ENCODE measurements around the gene MANSC1. TPM values are rescaled to one million over a fixed set of nuclear protein-coding genes. Genes with fewer than 3 reads are reported as not detected.
"Not testable (repeated sequence)": the region's sequence is repeated elsewhere in the genome, so short reads cannot be mapped to it uniquely, and the experiment has no call there.

Gene MANSC1
- total RNA-seq, 1 experiment from 2014 or later, result 9.1 TPM

DNA sequence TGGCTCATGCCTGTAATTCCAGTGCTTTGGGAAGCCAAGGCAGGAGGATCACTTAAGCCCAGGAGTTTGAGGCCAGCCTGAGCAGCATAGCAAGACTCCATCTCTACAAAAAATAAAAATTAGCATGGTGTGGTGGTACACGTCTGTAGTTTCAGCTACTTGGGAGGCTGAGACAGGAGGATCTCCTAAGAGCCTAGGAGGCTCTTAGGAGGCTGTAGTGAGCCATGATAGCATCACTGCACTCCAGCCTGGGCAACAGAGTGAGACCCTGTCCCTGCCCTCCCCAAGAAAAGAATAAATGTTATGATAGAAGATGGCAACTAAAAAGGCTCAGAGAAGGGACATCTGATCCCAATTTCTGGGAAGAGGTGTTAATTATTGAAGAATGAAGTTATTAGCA is 3.2 kb upstream of the MANSC1 start:
- H3K79me1 ChIP-seq (ENCODE audit: insufficient read depth, low read depth, low read length, poor library complexity, severe bottlenecking), result no peaks in the 10 kb centered on the region
- H3K4ac ChIP-seq (ENCODE audit: low read depth, low read length), result no peak overlapping the region
- no peak overlapping the region for H2AFZ ChIP-seq (ENCODE audit: low read length)
- no peaks in the 10 kb centered on the region for H4K20me1 ChIP-seq (ENCODE audit: control insufficient read depth, insufficient read depth, insufficient read length)
- H3K79me2 ChIP-seq (ENCODE audit: insufficient read depth, low read length), result no peaks in the 10 kb centered on the region
- H3K4me1 ChIP-seq (ENCODE audit: insufficient read depth, low read length), result no peaks in the 10 kb centered on the region
- no peak overlapping the region for H3K9ac ChIP-seq (ENCODE audit: extremely low read depth, insufficient read length, low read length)
- H3K27me3 Mint-ChIP-seq (ENCODE audit: low read depth), result peaks cover 1% of the 10 kb centered on the region; the same call in 1 of the 2 replicates
- H4K8ac ChIP-seq (replicated peaks; ENCODE audit: insufficient read length, low read depth, low read length), result no peak overlapping the region
- H3K36me3 Mint-ChIP-seq (ENCODE audit: insufficient read depth in 1 of 3, low read depth in 3 of 3), result no peaks in the 10 kb centered on the region; a peak in 1 of 7 replicates
- H3K27ac Mint-ChIP-seq, result peak overlapping the region in 2 of 3 experiments; percentile 15 to 43; a peak in 2 of 7 replicates
- no peak overlapping the region for H4K5ac ChIP-seq (ENCODE audit: insufficient read length, low read depth, low read length)
- H2BK120ac ChIP-seq (ENCODE audit: low read depth, low read length, poor library complexity, severe bottlenecking), result no peak overlapping the region
- no peak overlapping the region for H2BK5ac ChIP-seq (ENCODE audit: insufficient read length, low read length)
- H3K4me3 Mint-ChIP-seq, result no peak overlapping the region
- H3T11ph ChIP-seq (ENCODE audit: low read length), result no peak overlapping the region
- H2BK20ac ChIP-seq (ENCODE audit: low read depth, low read length, poor library complexity, severe bottlenecking), result no peak overlapping the region
- no peak overlapping the region for H2AK5ac ChIP-seq (ENCODE audit: insufficient read length, low read length)
- H3K18ac ChIP-seq (ENCODE audit: insufficient read length, low read depth, low read length), result no peak overlapping the region
- no peaks in the 10 kb centered on the region; a peak in 1 of 5 replicates for H3K9me3 Mint-ChIP-seq
- H3K4me2 ChIP-seq (ENCODE audit: insufficient read depth, insufficient read length, low read length), result no peak overlapping the region
- TF ChIP-seq, protein P1, sequence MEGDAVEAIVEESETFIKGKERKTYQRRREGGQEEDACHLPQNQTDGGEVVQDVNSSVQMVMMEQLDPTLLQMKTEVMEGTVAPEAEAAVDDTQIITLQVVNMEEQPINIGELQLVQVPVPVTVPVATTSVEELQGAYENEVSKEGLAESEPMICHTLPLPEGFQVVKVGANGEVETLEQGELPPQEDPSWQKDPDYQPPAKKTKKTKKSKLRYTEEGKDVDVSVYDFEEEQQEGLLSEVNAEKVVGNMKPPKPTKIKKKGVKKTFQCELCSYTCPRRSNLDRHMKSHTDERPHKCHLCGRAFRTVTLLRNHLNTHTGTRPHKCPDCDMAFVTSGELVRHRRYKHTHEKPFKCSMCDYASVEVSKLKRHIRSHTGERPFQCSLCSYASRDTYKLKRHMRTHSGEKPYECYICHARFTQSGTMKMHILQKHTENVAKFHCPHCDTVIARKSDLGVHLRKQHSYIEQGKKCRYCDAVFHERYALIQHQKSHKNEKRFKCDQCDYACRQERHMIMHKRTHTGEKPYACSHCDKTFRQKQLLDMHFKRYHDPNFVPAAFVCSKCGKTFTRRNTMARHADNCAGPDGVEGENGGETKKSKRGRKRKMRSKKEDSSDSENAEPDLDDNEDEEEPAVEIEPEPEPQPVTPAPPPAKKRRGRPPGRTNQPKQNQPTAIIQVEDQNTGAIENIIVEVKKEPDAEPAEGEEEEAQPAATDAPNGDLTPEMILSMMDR (conservative IDR thresholded peaks at IDR 0.05), result no peak
- peaks cover 36 to 47% of the 10 kb centered on the region in 2 experiments for H3K4me1 Mint-ChIP-seq
- WGBS (ENCODE audit: extremely low coverage, insufficient read length, low lambda C conversion rate), result no CpG with 5 or more reads among the region's 1 CpG
- no peak overlapping the region for H3K23ac ChIP-seq (ENCODE audit: insufficient read length, low read depth, low read length)
- H3K27ac ChIP-seq (ENCODE audit: insufficient read length, low read depth, low read length), result no peak overlapping the region
- H4K91ac ChIP-seq (ENCODE audit: insufficient read length, low read depth, low read length), result no peak overlapping the region
- H3K56ac ChIP-seq (ENCODE audit: insufficient read length, low read depth, low read length), result no peak overlapping the region
- no peak overlapping the region for H2BK15ac ChIP-seq (ENCODE audit: low read depth, low read length)
- no peak for DNase-seq
- no peaks in the 10 kb centered on the region for H3K27me3 ChIP-seq (ENCODE audit: insufficient read depth, low read length)
- H2BK12ac ChIP-seq (ENCODE audit: insufficient read length, low read depth, low read length), result no peak overlapping the region
- H3K9me3 ChIP-seq (ENCODE audit: control insufficient read depth, low read depth, low read length), result no peaks in the 10 kb centered on the region
- peaks cover 10% of the 10 kb centered on the region for H3K23me2 ChIP-seq (ENCODE audit: insufficient read length, low read depth, low read length, poor library complexity, severe bottlenecking)
- no peak overlapping the region for H3K14ac ChIP-seq (ENCODE audit: insufficient read depth, low read length)

DNA sequence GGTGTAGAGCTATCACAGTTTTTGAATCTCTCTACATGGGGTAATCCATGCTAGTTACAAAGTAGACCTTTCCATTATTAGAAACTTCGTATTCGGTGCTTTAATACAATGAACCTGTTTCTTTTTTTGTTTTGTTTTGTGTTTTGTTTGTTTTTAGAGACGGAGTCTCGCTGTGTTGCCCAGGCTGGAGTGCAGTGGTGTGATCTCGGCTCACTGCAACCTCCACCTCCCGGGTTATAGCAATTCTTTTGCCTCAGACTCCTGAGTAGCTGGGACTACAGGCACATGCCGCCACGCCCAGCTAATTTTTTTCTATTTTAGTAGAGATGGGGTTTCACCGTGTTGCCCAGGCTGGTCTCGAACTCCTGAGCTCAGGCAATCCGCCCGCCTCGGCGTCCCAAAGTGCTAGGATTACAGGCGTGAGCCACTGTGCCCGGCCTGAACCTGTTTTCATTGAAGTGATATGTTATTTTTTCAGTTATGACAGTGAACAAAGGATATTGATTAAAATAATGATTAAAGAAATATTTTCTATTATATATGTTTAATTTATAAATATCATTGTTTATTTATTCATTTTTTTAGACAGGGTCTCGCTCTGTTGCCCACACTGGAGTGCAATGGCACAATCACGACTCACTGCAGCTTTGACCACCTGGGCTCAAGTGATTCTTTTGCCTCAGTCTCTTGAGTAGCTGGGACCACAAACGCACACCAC is 1.6 kb upstream of the MANSC1 start:
- H2BK120ac ChIP-seq (ENCODE audit: low read depth, low read length, poor library complexity, severe bottlenecking); H3K23me2 ChIP-seq (ENCODE audit: insufficient read length, low read depth, low read length, poor library complexity, severe bottlenecking); H3K14ac ChIP-seq (ENCODE audit: insufficient read depth, low read length); H2BK15ac ChIP-seq (ENCODE audit: low read depth, low read length); H3T11ph ChIP-seq (ENCODE audit: low read length); H4K20me1 ChIP-seq (ENCODE audit: control insufficient read depth, insufficient read depth, insufficient read length); H3K9me3 Mint-ChIP-seq; H2AK5ac ChIP-seq (ENCODE audit: insufficient read length, low read length); H4K91ac ChIP-seq (ENCODE audit: insufficient read length, low read depth, low read length); H3K9ac ChIP-seq (ENCODE audit: extremely low read depth, insufficient read length, low read length); H2AFZ ChIP-seq (ENCODE audit: low read length); H3K56ac ChIP-seq (ENCODE audit: insufficient read length, low read depth, low read length); H3K23ac ChIP-seq (ENCODE audit: insufficient read length, low read depth, low read length); H2BK12ac ChIP-seq (ENCODE audit: insufficient read length, low read depth, low read length); H3K36me3 Mint-ChIP-seq (ENCODE audit: insufficient read depth in 1 of 3, low read depth in 3 of 3); H3K27ac ChIP-seq (ENCODE audit: insufficient read length, low read depth, low read length); H3K18ac ChIP-seq (ENCODE audit: insufficient read length, low read depth, low read length); H4K8ac ChIP-seq (replicated peaks; ENCODE audit: insufficient read length, low read depth, low read length); H3K4me1 ChIP-seq (ENCODE audit: insufficient read depth, low read length); H3K79me1 ChIP-seq (ENCODE audit: insufficient read depth, low read depth, low read length, poor library complexity, severe bottlenecking); H3K27me3 Mint-ChIP-seq (ENCODE audit: low read depth); H3K79me2 ChIP-seq (ENCODE audit: insufficient read depth, low read length); H4K5ac ChIP-seq (ENCODE audit: insufficient read length, low read depth, low read length); H3K4me3 Mint-ChIP-seq; H3K4ac ChIP-seq (ENCODE audit: low read depth, low read length); H3K9me3 ChIP-seq (ENCODE audit: control insufficient read depth, low read depth, low read length); H2BK5ac ChIP-seq (ENCODE audit: insufficient read length, low read length); H3K27me3 ChIP-seq (ENCODE audit: insufficient read depth, low read length); DNase-seq; H3K4me2 ChIP-seq (ENCODE audit: insufficient read depth, insufficient read length, low read length); H2BK20ac ChIP-seq (ENCODE audit: low read depth, low read length, poor library complexity, severe bottlenecking): not testable (repeated sequence)
- no CpG with 5 or more reads among the region's 19 CpGs for WGBS (ENCODE audit: extremely low coverage, insufficient read length, low lambda C conversion rate)
- H3K4me1 Mint-ChIP-seq, result peaks cover 26 to 35% of the 10 kb centered on the region in 2 experiments
- peak overlapping the region in 1 of 3 experiments; percentile 37; a peak in 1 of 7 replicates for H3K27ac Mint-ChIP-seq
